CD4-positive, alpha-beta T cell treated with Interleukin-17A for 1 hour (primary cell): ENCODE measurements around the gene GCM1.

Experiments used
- DNase-seq: peaks from one replicate; pipeline ENCODE4 v3.0.0-alpha.2; 2020

Gene GCM1

DNA sequence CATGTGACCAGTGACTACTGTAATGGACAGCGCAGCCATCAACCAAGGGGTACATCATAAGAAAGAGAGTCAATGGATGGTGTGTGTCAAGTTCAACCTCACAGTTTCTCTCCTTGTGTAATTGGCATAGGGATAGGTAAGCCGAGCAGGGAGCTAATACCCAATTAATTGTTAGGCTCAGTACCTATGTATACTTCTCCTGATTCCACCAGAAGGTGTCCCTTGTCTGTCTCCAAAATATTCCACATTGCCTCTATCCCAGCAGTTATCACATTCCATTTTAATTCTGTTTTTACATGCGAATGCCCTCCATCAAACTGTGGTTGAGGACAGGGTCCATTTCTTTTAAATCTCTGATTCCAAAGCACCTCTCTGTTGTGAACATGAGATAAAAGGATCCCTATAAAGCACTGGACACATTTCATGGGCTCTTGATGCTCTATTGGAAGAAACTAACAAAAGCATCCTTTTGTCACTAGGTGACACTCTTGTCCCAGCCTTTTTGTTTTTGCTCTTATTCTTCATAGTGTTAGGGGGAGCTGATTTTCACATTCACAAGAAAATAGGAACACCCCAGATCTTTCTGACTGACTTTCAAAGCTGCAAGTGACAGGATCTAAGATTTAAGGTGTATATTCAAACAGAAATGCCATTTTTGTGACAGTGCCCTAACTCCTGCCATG, 44.5 kb downstream of the GCM1 start:
- peak; percentile 2 for DNase-seq

DNA sequence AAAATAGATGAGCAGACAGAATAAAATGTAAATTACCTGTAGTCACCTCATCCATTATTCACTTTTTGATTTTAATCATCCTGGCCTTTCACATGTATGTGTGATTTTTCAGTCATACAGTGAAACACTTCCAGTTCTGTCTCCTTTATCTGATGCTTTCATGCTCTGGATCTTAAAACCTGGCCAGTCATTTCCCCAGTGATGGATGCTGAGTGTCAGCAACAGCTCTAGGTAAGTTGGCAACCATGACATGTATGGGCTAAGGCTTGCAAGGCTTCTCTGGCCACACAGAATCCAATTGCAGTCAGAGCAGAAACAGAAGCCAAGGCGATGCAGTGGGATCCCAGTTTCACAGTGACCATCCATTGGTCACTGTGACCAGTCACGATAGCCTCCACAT, 47.6 kb downstream of the GCM1 start:
- DNase-seq, result no peak

DNA sequence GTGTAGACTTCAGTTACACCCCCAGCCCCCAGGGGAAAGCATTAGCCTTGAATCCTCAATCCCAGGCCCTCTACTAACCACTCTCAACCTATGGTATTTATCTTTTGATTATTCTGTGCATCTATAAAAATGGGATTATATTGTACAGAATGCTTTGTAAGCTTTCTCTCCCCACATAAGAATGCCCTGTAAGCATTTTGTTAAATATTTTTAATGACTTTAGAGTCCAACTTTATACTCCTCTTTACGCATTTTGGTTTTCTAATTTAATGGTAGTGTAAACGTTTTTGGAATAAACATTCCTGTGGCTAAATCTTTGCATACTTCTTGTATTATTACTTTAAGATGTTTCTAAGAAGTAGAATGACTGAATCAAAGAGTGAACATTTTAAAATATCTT, 48.1 kb downstream of the GCM1 start:
- DNase-seq, result no peak

GRCh38 chr6:53095716-53096115, 52.9 kb downstream of the GCM1 start:
- no peak for DNase-seq

- no peak for DNase-seq
These were observed 53.4 kb downstream of the GCM1 start for GRCh38 chr6:53095270-53095669.

DNA sequence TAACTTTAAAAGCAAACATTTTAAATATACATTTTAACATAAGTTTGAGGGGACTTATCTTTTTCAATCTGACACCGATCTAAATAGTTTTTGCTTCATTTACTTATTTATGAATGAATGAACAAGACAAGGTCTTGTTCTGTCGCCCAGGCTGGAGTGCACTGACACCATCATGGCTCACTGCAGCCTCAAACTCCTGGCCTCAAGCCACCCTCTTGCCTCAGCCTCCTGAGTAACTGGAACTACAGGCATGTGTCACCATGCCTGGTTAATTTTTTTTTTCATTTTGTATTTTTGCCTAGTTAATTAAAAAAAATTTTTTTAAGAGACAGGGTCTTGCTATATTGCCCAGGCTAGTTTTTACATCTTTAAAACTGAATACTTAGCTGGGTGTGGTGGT, 58.1 kb downstream of the GCM1 start:
- DNase-seq, result no peak

GRCh38 chr6:53089948-53090347, 58.7 kb downstream of the GCM1 start:
- no peak for DNase-seq

- no peak for DNase-seq
These were observed 62.3 kb downstream of the GCM1 start for GRCh38 chr6:53086302-53086701.

DNA sequence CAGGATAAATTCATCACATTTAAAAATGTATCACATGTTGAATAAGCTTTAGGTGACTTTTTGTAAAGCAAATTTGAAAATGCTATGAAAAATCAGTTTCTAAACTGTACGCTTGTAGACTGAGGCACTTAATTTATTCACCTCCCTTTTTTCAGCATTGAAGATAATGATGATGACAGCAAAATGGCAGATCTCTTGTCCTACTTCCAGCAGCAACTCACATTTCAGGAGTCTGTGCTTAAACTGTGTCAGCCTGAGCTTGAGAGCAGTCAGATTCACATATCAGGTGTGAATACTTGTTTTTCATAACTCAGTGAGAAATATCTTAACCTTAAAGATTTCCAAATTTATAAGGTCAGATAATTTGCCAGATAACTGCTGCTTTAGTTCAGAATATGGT, 67.8 kb downstream of the GCM1 start:
- no peak for DNase-seq
